Nephron progenitor cell (in vitro differentiated cells): Measurements from ENCODE around the gene SPIN1.

ENCODE experiments used
- DNase-seq: peaks from one replicate; pipeline ENCODE4 v3.0.0; 2021
- H3K27ac Mint-ChIP-seq: 2 replicates; pipeline ENCODE4 v1.8.0; 2021; ENCODE audit warnings: mild to moderate bottlenecking, moderate library complexity, mixed read lengths
- H3K27me3 Mint-ChIP-seq: 2 replicates; pipeline ENCODE4 v1.8.0; 2021; ENCODE audit warnings: mild to moderate bottlenecking, low read depth, mixed read lengths; ENCODE audit not compliant: poor library complexity
- H3K36me3 Mint-ChIP-seq: 2 replicates; pipeline ENCODE4 v1.8.0; 2021; ENCODE audit warnings: low read depth, mixed read lengths
- H3K4me1 Mint-ChIP-seq: 2 replicates; pipeline ENCODE4 v1.8.0; 2021; ENCODE audit warnings: mixed read lengths
- H3K4me3 Mint-ChIP-seq: 2 replicates; pipeline ENCODE4 v1.8.0; 2021; ENCODE audit warnings: mild to moderate bottlenecking, moderate library complexity, mixed read lengths
- H3K9me3 Mint-ChIP-seq: 2 replicates; pipeline ENCODE4 v1.8.0; 2021; ENCODE audit warnings: mild to moderate bottlenecking, moderate library complexity, mixed read lengths
- CTCF ChIP-seq: fragments of 200-600 bp; sonication (generic); IDR thresholded peaks from 2 replicates; pipeline ENCODE4 v1.5.0; 2021; ENCODE audit warnings: antibody characterized with exemption

Gene SPIN1

DNA sequence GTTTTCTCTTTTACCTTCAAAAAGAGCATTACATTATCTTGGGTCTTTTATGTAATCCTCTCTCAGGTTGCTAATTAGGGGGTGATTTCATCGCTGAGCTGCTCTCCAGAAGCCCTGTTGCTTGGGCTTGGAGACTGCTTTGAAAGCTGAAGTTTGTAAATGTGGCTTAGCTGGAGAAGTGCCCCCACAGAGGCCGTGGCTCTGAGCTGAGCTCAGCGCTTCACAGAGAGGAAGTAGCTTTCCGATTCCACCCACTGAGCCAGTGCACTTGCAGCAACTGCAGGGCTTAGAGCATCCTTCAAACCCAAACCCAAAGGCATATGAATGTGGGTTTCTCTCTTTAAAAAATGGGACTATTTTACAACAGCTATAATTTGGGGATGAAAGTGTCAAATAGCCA lies 133.1 kb downstream of the SPIN1 start:
- Mint-ChIP-seq H3K36me3 (no peaks in the 10 kb centered on the region), H3K9me3 (no peaks in the 10 kb centered on the region), H3K4me1 (peaks cover 5% of the 10 kb centered on the region), H3K4me3 (no peak overlapping the region), H3K27me3 (peaks cover 15% of the 10 kb centered on the region), H3K27ac (no peak overlapping the region)
- TF ChIP-seq CTCF, result no peak
- no peak for DNase-seq

DNA sequence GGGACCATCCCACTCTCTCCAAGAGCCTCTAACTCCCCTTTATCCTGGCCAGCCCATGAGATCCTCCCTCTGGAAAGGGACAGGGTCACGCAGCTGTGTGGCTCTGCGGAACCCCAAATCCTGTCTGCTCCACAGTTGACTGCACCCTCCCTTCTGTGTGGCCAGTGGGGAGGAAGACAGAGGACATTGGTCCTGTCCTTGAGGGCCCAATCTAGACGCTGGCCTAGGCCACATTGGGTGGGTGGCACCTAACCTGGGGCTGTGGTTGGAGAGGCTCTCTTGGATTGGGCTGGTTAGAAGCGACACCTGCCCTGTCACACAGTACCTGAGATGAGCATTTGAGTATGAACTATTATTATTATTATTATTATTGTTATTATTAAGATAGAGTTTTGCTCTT lies 134.1 kb downstream of the SPIN1 start:
- no peaks in the 10 kb centered on the region for H3K9me3 Mint-ChIP-seq
- DNase-seq, result no peak
- peaks cover 5% of the 10 kb centered on the region for H3K4me1 Mint-ChIP-seq
- no peak overlapping the region for H3K27ac Mint-ChIP-seq
- H3K27me3 Mint-ChIP-seq, result peaks cover 19% of the 10 kb centered on the region
- TF ChIP-seq CTCF, result no peak
- no peak overlapping the region for H3K4me3 Mint-ChIP-seq
- H3K36me3 Mint-ChIP-seq, result no peaks in the 10 kb centered on the region

GRCh38 chr9:88523056-88523455 lies 134.8 kb downstream of the SPIN1 start:
- Mint-ChIP-seq H3K27ac (peak overlapping the region; percentile 89), H3K4me3 (no peak overlapping the region), H3K4me1 (peaks cover 10% of the 10 kb centered on the region), H3K27me3 (peaks cover 19% of the 10 kb centered on the region), H3K9me3 (no peaks in the 10 kb centered on the region), H3K36me3 (no peaks in the 10 kb centered on the region)
- no peak for TF ChIP-seq CTCF
- DNase-seq, result no peak

GRCh38 chr9:88524911-88525310 lies 136.7 kb downstream of the SPIN1 start:
- peaks cover 29% of the 10 kb centered on the region for H3K4me1 Mint-ChIP-seq
- H3K36me3 Mint-ChIP-seq, result no peaks in the 10 kb centered on the region
- H3K9me3 Mint-ChIP-seq, result no peaks in the 10 kb centered on the region
- no peak overlapping the region for H3K4me3 Mint-ChIP-seq
- TF ChIP-seq CTCF, result no peak
- peaks cover 19% of the 10 kb centered on the region for H3K27me3 Mint-ChIP-seq
- no peak overlapping the region for H3K27ac Mint-ChIP-seq
- DNase-seq, result no peak

DNA sequence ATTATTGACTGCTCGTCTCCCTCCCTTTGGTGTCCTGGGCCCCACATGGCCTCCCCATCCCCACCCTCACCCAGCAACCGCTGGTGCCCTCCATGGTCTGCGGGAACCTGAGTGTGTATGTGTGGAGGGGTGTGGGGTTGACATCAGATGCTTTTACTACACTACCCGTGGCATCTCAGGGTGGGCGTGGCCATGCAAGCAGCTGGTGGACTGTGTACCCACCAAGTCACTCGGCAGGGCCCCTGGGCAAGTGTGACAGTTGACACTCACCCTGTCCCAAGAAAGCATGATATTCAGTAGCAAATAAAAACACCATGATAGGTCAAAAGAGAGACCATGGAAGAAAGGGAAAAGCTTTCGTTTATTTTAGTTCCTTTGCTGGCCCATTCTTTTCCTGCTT lies 139.4 kb downstream of the SPIN1 start:
- Mint-ChIP-seq H3K27ac (no peak overlapping the region), H3K36me3 (no peaks in the 10 kb centered on the region), H3K27me3 (peaks cover 37% of the 10 kb centered on the region), H3K4me3 (no peak overlapping the region), H3K9me3 (no peaks in the 10 kb centered on the region), H3K4me1 (peaks cover 41% of the 10 kb centered on the region)
- no peak for TF ChIP-seq CTCF
- DNase-seq, result no peak
